IPS-18a (cell line): ENCODE data around the gene MIA.
A peak's percentile ranks its signal among the peaks of the same experiment; 100 is the strongest.
"Not testable (repeated sequence)": the region's sequence is repeated elsewhere in the genome, so short reads cannot be mapped to it uniquely, and the experiment has no call there.

Experiments used
- H3K27ac ChIP-seq: one replicate; pipeline ENCODE4 v1.5.1; 2013; ENCODE audit warnings: low read length
- H3K27me3 ChIP-seq: one replicate; pipeline ENCODE4 v1.6.1; 2013; ENCODE audit warnings: mild to moderate bottlenecking, low read length; ENCODE audit not compliant: control insufficient read depth, insufficient read depth
- H3K36me3 ChIP-seq: one replicate; pipeline ENCODE4 v1.6.1; 2013; ENCODE audit warnings: low read depth, low read length; ENCODE audit not compliant: control insufficient read depth
- H3K4me1 ChIP-seq: one replicate; pipeline ENCODE4 v1.6.1; 2013; ENCODE audit warnings: low read depth, low read length; ENCODE audit not compliant: control insufficient read depth
- H3K4me3 ChIP-seq: one replicate; pipeline ENCODE4 v1.5.1; 2013; ENCODE audit warnings: low read length
- H3K9ac ChIP-seq: one replicate; pipeline ENCODE4 v1.6.1; 2013; ENCODE audit warnings: mild to moderate bottlenecking, low read length, moderate library complexity
- H3K9me3 ChIP-seq: one replicate; pipeline ENCODE4 v1.6.1; 2013; ENCODE audit warnings: low read depth, low read length; ENCODE audit not compliant: control insufficient read depth

Gene MIA

GRCh38 chr19:40784146-40784545, 8.8 kb downstream of the MIA start:
- H3K4me1 ChIP-seq, H3K36me3 ChIP-seq, H3K4me3 ChIP-seq, H3K27ac ChIP-seq, H3K9ac ChIP-seq, H3K27me3 ChIP-seq, H3K9me3 ChIP-seq: not testable (repeated sequence)

DNA sequence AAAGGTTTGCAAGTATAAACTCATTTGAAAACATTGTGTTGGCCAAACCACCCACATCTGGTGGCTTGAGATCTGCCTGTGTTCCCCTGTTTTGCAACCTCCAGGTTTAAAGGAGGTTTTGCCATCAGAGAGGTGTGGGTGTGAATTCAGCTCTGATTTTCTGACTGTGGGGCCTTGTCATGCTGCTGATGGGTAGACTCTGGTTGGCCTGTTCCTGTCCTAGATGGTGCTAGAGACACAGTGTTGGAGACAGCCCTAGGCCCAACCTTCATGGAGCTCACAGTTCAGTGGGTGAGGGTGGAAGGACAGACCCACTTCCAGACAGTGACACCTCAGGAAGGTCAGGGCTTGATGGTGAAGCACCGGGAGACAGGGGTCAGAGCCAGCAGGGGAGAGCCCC, 10.2 kb downstream of the MIA start:
- Histone ChIP-seq H3K27ac (no peak overlapping the region), H3K4me1 (no peaks in the 10 kb centered on the region), H3K4me3 (no peak overlapping the region), H3K9ac (no peak overlapping the region), H3K27me3 (no peaks in the 10 kb centered on the region), H3K9me3 (no peaks in the 10 kb centered on the region), H3K36me3 (no peaks in the 10 kb centered on the region)

DNA sequence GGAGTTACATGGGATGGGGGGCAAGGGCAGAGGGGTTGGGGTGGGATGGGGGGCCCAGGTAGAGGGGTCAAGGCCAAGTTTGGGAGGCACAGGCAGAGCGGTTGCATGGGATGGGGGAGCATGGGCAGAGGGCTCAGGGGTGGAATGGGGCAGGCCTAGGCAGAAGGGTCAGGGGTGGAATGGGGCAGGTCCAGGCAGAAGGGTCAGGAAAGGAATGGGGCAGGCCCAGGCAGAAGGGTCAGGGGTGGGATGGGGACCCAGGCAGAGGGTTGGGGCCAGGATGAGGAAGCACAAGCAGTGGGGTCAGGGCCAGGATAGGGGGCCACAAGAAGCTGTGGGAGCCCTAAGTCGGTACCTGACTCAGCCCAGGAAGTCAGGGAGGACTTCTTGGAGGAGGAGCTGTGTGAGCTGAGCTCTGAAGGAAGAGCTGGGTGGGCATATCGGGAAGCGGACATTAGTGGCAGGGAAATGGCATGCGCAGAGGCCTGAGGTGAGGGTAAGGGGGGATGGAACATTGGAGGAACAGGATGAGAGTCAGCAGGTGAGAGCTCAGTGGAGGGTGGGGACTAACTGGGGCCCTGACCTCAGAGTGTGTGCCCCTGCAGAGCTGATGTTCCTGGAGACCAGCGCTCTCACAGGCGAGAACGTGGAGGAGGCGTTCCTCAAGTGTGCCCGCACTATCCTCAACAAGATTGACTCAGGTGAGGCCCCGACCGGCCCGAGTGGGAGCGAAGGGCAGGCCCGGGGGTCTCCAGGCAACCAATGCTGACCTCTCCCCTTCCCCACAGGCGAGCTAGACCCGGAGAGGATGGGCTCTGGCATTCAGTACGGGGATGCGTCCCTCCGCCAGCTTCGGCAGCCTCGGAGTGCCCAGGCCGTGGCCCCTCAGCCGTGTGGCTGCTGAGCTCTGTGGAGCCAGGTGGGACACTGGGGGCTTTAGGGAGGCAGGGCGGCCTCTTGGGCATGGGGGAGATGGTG, 11.0 kb downstream of the MIA start:
- Histone ChIP-seq H3K9me3 (no peaks in the 10 kb centered on the region), H3K27ac (no peak overlapping the region), H3K27me3 (no peaks in the 10 kb centered on the region), H3K4me3 (no peak overlapping the region), H3K4me1 (no peaks in the 10 kb centered on the region), H3K36me3 (no peaks in the 10 kb centered on the region), H3K9ac (no peak overlapping the region)

DNA sequence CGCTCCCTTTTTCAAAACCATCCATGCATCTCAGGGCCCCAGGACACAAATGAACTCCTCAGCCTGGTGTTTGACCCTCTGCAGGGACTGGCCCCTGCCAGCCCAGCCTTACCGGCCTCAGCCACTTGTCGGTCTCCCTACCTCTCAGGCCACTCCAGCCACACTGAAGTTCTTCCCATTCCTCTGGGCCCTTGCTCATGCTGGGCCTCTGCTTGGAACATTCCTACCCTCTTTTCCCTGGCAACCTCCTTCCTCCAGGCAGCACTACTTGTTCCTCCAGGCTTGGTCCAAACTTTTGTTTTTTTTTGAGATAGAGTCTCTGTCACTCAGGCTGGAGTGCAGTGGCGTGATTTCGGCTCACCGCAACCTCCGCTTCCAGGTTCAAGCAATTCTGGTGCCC, 16.0 kb downstream of the MIA start:
- no peak overlapping the region for H3K4me3 ChIP-seq
- H3K27ac ChIP-seq, result no peak overlapping the region
- H3K9ac ChIP-seq, result no peak overlapping the region
- H3K27me3 ChIP-seq, result no peaks in the 10 kb centered on the region
- H3K4me1 ChIP-seq, result no peaks in the 10 kb centered on the region
- H3K36me3 ChIP-seq, result no peaks in the 10 kb centered on the region
- no peaks in the 10 kb centered on the region for H3K9me3 ChIP-seq

DNA sequence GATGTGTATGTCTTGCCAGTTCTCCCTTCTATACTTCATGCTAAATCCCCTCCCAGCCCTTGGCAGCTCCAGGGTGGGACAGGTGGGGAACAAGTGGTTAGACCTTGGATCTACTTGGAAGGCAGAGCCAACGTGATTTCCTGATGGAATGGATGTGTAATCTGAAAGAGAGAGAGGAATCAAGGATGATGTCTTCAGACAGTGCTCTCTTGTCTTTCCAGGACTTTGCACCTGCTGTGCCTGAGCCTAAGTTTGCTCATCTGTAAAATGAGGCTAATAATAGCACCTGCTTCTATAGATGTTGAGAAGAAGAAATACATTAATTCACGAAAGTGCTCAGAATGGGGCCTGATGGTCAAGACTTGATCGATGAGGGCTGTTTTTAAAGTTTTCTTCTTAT, 16.7 kb downstream of the MIA start:
- H3K27ac ChIP-seq, result no peak overlapping the region
- no peak overlapping the region for H3K9ac ChIP-seq
- no peaks in the 10 kb centered on the region for H3K27me3 ChIP-seq
- no peaks in the 10 kb centered on the region for H3K4me1 ChIP-seq
- H3K4me3 ChIP-seq, result no peak overlapping the region
- H3K9me3 ChIP-seq, result no peaks in the 10 kb centered on the region
- H3K36me3 ChIP-seq, result no peaks in the 10 kb centered on the region

DNA sequence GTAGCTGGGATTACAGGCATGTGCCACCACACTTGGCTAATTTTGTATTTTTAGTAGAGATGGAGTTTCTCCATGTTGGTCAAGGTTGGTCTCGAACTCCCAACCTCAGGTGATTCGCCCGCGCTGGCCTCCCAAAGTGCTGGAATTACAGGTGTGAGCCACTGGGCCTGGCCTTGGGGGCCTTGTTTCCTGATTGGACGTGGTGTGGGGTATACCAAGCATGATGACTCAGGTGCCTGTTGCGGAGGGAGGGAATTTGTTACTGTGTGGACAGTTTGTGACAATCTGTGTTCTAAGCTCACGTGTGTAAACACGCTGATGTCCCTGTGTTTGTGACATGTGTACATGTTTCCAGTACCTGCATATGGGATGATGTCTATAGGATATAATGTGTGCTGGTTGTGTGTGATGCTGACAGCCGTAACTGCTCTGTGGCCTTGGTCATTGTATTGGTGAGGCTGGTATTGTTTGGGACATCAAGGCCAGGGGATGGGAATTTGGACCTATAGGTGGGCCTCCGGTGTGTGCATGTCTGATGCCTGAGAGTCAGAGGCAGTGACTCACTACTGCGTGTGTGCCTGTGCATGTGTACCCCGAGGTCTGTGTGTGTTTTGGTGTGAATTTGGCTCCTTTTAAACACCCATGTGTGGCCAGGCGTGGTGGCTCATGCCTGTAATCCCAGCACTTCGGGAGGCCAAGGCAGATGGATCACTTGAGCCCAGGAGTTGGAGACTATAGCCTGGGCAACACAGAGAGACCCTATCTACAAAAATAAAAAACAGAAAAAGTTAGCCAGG, 22.0 kb downstream of the MIA start:
- no peaks in the 10 kb centered on the region for H3K4me1 ChIP-seq
- H3K36me3 ChIP-seq, result peaks cover 17% of the 10 kb centered on the region
- H3K27me3 ChIP-seq, result no peaks in the 10 kb centered on the region
- no peak overlapping the region for H3K27ac ChIP-seq
- H3K4me3 ChIP-seq, result no peak overlapping the region
- peak overlapping the region; percentile 74 for H3K9ac ChIP-seq
- H3K9me3 ChIP-seq, result no peaks in the 10 kb centered on the region

DNA sequence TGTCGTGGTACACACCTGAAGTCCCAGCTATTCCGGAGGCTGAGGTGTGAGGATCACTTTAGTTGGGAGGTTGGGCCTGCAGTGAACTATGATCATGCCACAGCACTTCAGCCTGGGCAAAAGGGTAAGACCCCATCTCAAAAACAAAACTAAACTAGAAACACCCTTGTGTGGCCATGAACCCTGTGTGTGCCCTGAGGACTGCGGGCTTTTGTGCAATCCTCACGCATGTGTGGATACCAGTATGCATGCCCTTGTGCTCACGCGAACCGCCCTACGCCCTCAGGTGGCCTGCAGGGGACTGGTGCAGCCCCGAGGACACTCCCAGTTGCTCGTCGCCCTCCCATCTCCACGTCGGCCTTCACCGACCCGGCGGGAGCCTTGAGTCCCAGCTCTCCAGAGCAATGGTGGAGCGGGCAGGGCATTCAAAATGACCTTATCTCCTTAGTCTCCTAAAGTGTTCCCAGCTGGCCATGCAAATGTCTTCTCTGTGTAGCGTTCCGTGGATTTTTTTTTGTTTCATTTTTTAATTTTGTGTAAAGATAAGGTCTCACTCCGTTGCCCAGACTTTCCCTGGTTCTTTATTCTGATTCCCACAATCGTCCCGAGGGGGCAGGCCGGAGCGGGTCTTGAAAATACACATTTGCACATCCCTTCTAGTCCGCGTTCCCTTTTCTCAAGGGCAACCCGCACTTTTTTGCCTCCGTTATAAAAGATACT, 22.8 kb downstream of the MIA start:
- Histone ChIP-seq H3K9ac (peak overlapping the region; percentile 74), H3K36me3 (peaks cover 24% of the 10 kb centered on the region), H3K27ac (peak overlapping the region; percentile 71), H3K27me3 (no peaks in the 10 kb centered on the region), H3K9me3 (no peaks in the 10 kb centered on the region), H3K4me3 (peak overlapping the region; percentile 76), H3K4me1 (peaks cover 3% of the 10 kb centered on the region)

GRCh38 chr19:40798683-40799557, 23.6 kb downstream of the MIA start, which contains the start of gene EGLN2:
Gene EGLN2 (plus strand): TSS chr19:40799191. CDS start chr19:40800573, 1,382 bp downstream.
- Histone ChIP-seq H3K4me1 (peaks cover 11% of the 10 kb centered on the region), H3K9me3 (no peaks in the 10 kb centered on the region), H3K9ac (peak within 1 kb of the TSS; percentile 84), H3K27me3 (no peaks in the 10 kb centered on the region), H3K27ac (peak within 1 kb of the TSS; percentile 71), H3K36me3 (peaks cover 28% of the 10 kb centered on the region), H3K4me3 (peak within 1 kb of the TSS; percentile 76)

GRCh38 chr19:40799558-40800338, 24.4 kb downstream of the MIA start:
- peak overlapping the region; percentile 66 for H3K4me3 ChIP-seq
- peaks cover 34% of the 10 kb centered on the region for H3K36me3 ChIP-seq
- peaks cover 18% of the 10 kb centered on the region for H3K4me1 ChIP-seq
- peak overlapping the region; percentile 84 for H3K9ac ChIP-seq
- peak overlapping the region; percentile 43 for H3K27ac ChIP-seq
- no peaks in the 10 kb centered on the region for H3K9me3 ChIP-seq
- no peaks in the 10 kb centered on the region for H3K27me3 ChIP-seq

- Histone ChIP-seq H3K4me1 (peaks cover 18% of the 10 kb centered on the region), H3K9me3 (no peaks in the 10 kb centered on the region), H3K36me3 (peaks cover 42% of the 10 kb centered on the region), H3K4me3 (peak overlapping the region; percentile 66), H3K27ac (no peak overlapping the region), H3K9ac (peak overlapping the region; percentile 84), H3K27me3 (no peaks in the 10 kb centered on the region)
Measured at GRCh38 chr19:40800339-40800996, 25.1 kb downstream of the MIA start.
